GM12801 (cell line): ENCODE measurements around the gene CCDC152.

Experiments
- CTCF ChIP-seq: IDR thresholded peaks from one replicate; pipeline ENCODE4 v1.5.1; 2011; ENCODE audit warnings: control low read depth; ENCODE audit not compliant: insufficient read length; ENCODE audit errors: extremely low read depth

The CCDC152 gene

GRCh38 chr5:42784132-42784531, 27.5 kb downstream of the CCDC152 start:
- no peak for TF ChIP-seq CTCF

DNA sequence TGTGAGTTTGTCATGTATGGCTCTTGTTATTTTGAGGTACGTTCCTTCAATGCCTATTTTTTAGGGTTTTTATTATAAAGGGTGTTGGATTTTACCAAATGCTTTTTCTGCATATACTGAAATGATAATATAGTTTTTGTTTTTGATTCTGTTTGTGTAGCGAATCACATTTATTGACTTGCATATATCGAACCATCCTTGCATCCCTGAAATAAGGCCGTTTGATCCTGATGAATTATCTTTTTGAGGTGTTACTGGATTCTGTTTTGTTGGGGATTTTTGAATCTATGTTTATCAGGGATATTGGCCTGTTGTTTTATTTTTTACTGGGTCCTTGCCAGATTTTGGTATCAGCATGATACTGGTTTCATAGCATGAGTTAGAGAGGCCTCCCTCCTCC, 29.1 kb downstream of the CCDC152 start:
- TF ChIP-seq CTCF, result no peak

GRCh38 chr5:42787073-42787472, 30.5 kb downstream of the CCDC152 start:
- no peak for TF ChIP-seq CTCF

DNA sequence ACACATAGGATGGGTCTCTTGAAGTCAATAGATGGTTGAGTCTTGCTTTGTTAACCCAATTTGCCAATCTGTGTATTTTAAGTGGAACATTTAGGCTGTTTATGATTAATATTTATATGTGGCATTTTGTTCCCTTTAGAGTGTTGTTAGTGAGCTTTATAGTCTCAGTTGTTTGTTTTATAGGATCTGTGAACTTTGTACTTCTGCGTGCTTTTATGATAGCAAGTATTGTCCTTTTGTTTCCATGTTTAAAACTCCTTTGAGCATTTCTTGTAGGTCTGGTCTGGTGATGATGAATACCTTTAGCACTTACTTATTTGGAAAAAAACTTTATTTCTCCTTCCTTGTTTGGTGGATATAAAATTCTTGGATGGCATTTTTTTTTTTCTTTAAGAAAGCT, 31.2 kb downstream of the CCDC152 start:
- no peak for TF ChIP-seq CTCF

DNA sequence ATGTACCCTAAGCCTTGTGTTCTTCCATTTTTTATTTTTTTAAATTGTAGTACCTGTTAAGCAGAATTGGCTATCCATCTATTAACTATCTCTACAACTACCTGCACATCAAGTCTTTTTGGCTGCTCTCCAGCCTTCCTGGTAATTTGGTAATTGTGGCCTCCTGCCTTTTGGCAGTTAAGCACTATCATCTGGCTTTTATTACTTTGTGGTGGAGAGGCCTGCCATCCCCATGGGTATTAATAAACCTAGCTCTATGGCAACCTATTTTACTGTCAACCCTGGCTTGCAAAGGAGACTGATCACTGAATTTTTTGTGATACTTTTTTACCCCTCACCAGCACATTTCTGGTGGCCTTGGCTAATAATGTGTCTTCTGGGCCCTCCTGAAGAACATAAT, 34.5 kb downstream of the CCDC152 start:
- no peak for TF ChIP-seq CTCF

GRCh38 chr5:42798284-42799240, 41.9 kb downstream of the CCDC152 start:
- no peak for TF ChIP-seq CTCF

DNA sequence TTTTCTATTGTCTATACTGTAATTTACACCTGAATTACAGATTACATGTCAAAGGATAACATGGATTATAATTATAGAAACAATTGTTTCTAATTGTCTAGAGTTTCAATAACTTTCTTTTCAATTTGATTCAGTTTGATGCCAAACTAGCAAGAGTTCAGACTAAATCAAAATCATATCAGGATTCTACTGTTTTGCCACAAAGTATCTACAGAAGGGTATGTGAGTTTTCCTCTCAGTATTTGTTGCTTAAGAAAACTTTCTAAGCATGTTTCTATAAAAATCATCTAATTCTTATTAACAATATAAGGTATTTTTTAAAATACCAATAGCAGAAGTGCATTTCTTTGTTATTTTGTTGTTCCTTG, 42.6 kb downstream of the CCDC152 start:
- TF ChIP-seq CTCF, result no peak
